Endothelial cell of umbilical vein (primary cell): Measurements from ENCODE around the gene GRID1.
"Not testable (repeated sequence)": the region's sequence is repeated elsewhere in the genome, so short reads cannot be mapped to it uniquely, and the experiment has no call there.

ENCODE experiments used
- EZH2 ChIP-seq: IDR thresholded peaks from 2 replicates; pipeline ENCODE4 v1.6.1; 2012; ENCODE audit warnings: borderline replicate concordance, low read depth, mild to moderate bottlenecking, moderate library complexity, low read length, inconsistent platforms; ENCODE audit not compliant: severe bottlenecking
- FOS ChIP-seq: IDR thresholded peaks from 2 replicates; pipeline ENCODE4 v1.6.1; 2011; ENCODE audit warnings: mild to moderate bottlenecking, low read length, moderate library complexity, borderline replicate concordance; ENCODE audit not compliant: insufficient read depth
- POLR2AphosphoS5 ChIP-seq: IDR thresholded peaks from 2 replicates; pipeline ENCODE4 v1.6.1; 2012; ENCODE audit warnings: low read depth, mild to moderate bottlenecking, control low read depth, low read length, moderate library complexity; ENCODE audit not compliant: insufficient read depth
- TF ChIP-seq, protein P1 (sequence below), 2 donors: IDR thresholded peaks; 1 replicate in 1 of 2; 2 replicates in 1 of 2; pipeline ENCODE4 v1.5.1; 2011; ENCODE audit warnings: low read length in 2 of 2, mild to moderate bottlenecking in 2 of 2, moderate library complexity in 2 of 2, control low read depth in 1 of 2, inconsistent platforms in 1 of 2, low read depth in 1 of 2; ENCODE audit not compliant: insufficient read depth in 1 of 2; ENCODE audit errors: extremely low read depth in 1 of 2

DNA sequence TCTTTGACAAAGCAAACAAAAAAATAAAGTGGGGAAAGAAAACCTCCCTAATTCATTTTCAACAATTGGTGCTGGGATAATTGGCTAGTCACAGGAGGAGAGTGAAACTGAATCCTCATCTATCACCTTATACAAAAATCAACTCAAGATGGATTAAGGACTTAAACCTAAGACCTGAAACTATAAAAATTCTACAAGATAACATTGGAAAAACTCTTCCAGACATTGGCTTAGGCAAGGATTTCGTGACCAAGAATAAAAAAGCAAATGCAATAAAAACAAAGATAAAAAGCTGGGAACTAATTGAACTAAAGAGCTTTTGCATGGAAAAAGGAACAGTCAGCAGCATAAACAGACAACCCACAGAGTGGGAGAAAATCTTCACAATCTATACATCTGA is 271.5 kb downstream of the GRID1 start:
- TF ChIP-seq, protein P1, sequence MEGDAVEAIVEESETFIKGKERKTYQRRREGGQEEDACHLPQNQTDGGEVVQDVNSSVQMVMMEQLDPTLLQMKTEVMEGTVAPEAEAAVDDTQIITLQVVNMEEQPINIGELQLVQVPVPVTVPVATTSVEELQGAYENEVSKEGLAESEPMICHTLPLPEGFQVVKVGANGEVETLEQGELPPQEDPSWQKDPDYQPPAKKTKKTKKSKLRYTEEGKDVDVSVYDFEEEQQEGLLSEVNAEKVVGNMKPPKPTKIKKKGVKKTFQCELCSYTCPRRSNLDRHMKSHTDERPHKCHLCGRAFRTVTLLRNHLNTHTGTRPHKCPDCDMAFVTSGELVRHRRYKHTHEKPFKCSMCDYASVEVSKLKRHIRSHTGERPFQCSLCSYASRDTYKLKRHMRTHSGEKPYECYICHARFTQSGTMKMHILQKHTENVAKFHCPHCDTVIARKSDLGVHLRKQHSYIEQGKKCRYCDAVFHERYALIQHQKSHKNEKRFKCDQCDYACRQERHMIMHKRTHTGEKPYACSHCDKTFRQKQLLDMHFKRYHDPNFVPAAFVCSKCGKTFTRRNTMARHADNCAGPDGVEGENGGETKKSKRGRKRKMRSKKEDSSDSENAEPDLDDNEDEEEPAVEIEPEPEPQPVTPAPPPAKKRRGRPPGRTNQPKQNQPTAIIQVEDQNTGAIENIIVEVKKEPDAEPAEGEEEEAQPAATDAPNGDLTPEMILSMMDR (IDR thresholded peaks at IDR 0.05; ENCODE audit: extremely low read depth in 1 of 2, insufficient read depth in 1 of 2, low read depth in 1 of 2, low read length in 2 of 2): not testable (repeated sequence)
- TF ChIP-seq POLR2AphosphoS5, FOS, EZH2: not testable (repeated sequence)
